SK-N-SH treated with all-trans-retinoic acid at 6 μM for 48 hours (cell line): ENCODE measurements around the gene PARK7.

Experiments
- ATAC-seq: fragments of 200-7000 bp; cut with Tn5 transposase; 3 replicates; pipeline ENCODE4 v1.9.1; 2020; ENCODE audit warnings: mild to moderate bottlenecking, moderate library complexity
- ARNTL ChIP-seq: fragments of 450-650 bp; formaldehyde crosslinking; IDR thresholded peaks from 2 replicates; pipeline ENCODE4 v1.5.0; 2020; ENCODE audit warnings: low read depth, mild to moderate bottlenecking, moderate library complexity, borderline replicate concordance
- BACH2 ChIP-seq: fragments of 250-450 bp; sonication (Bioruptor Pico); IDR thresholded peaks from 2 replicates; pipeline ENCODE4 v1.9.0; 2021; ENCODE audit warnings: mild to moderate bottlenecking, borderline replicate concordance
- CSDC2 ChIP-seq: fragments of 250-450 bp; sonication (Bioruptor Pico); IDR thresholded peaks from 2 replicates; pipeline ENCODE4 v1.5.0; 2020; ENCODE audit warnings: mild to moderate bottlenecking, moderate library complexity
- ESRRG ChIP-seq: fragments of 250-450 bp; sonication (Bioruptor Pico); IDR thresholded peaks from 2 replicates; pipeline ENCODE4 v1.6.1; 2021; ENCODE audit warnings: mild to moderate bottlenecking
- GLIS3 ChIP-seq: fragments of 250-450 bp; sonication (Bioruptor Pico); IDR thresholded peaks from 2 replicates; pipeline ENCODE4 v1.5.0; 2020; ENCODE audit warnings: mild to moderate bottlenecking, moderate library complexity
- ISL1 ChIP-seq: fragments of 250-450 bp; sonication (Bioruptor Pico); IDR thresholded peaks from 2 replicates; pipeline ENCODE4 v2.1.2; 2022; ENCODE audit warnings: mild to moderate bottlenecking, moderate library complexity
- OSR1 ChIP-seq: fragments of 250-450 bp; sonication (Bioruptor Pico); IDR thresholded peaks from 2 replicates; pipeline ENCODE4 v1.8.0; 2022; ENCODE audit warnings: moderate library complexity, mild to moderate bottlenecking, inconsistent platforms
- PATZ1 ChIP-seq: fragments of 250-450 bp; sonication (Bioruptor Pico); IDR thresholded peaks from 2 replicates; pipeline ENCODE4 v1.8.0; 2020; ENCODE audit warnings: mild to moderate bottlenecking, moderate library complexity, borderline replicate concordance
- PPARA ChIP-seq: fragments of 250-450 bp; sonication (Bioruptor Pico); IDR thresholded peaks from 2 replicates; pipeline ENCODE4 v1.5.0; 2020; ENCODE audit warnings: mild to moderate bottlenecking, borderline replicate concordance
- RARB ChIP-seq: fragments of 250-450 bp; sonication (Bioruptor Pico); IDR thresholded peaks from 2 replicates; pipeline ENCODE4 v1.8.0; 2021; ENCODE audit warnings: mild to moderate bottlenecking, moderate library complexity
- SNAI2 ChIP-seq: fragments of 250-450 bp; sonication (Bioruptor Pico); IDR thresholded peaks from 2 replicates; pipeline ENCODE4 v1.5.0; 2020; ENCODE audit warnings: mild to moderate bottlenecking, moderate library complexity
- TOX ChIP-seq: fragments of 250-450 bp; sonication (Bioruptor Pico); IDR thresholded peaks from 2 replicates; pipeline ENCODE4 v1.8.0; 2021; ENCODE audit warnings: mild to moderate bottlenecking, moderate library complexity, borderline replicate concordance
- ZC3H10 ChIP-seq: fragments of 250-450 bp; sonication (Bioruptor Pico); IDR thresholded peaks from 2 replicates; pipeline ENCODE4 v1.5.1; 2021; ENCODE audit warnings: mild to moderate bottlenecking, moderate library complexity
- ZFP30 ChIP-seq: fragments of 450-650 bp; formaldehyde crosslinking; IDR thresholded peaks from 2 replicates; pipeline ENCODE4 v1.5.0; 2022; ENCODE audit warnings: mild to moderate bottlenecking, moderate library complexity
- ZNF565 ChIP-seq: fragments of 450-650 bp; formaldehyde crosslinking; conservative IDR thresholded peaks from 2 replicates; pipeline ENCODE4 v1.5.0; 2020; ENCODE audit warnings: low read depth, mild to moderate bottlenecking, moderate library complexity
- ZNF70 ChIP-seq: fragments of 450-650 bp; formaldehyde crosslinking; IDR thresholded peaks from 2 replicates; pipeline ENCODE4 v1.5.0; 2020; ENCODE audit warnings: mild to moderate bottlenecking, moderate library complexity
- ZNF8 ChIP-seq: fragments of 450-650 bp; formaldehyde crosslinking; IDR thresholded peaks from 2 replicates; pipeline ENCODE4 v1.5.0; 2020; ENCODE audit warnings: mild to moderate bottlenecking, moderate library complexity
- TF ChIP-seq, protein P1 (sequence below): fragments of 250-450 bp; sonication (Bioruptor Pico); IDR thresholded peaks from 2 replicates; pipeline ENCODE4 v1.5.1; 2021; ENCODE audit warnings: mild to moderate bottlenecking, moderate library complexity
- TF ChIP-seq, protein P2 (sequence below): fragments of 250-450 bp; sonication (Bioruptor Pico); IDR thresholded peaks from 2 replicates; pipeline ENCODE4 v1.8.0; 2021; ENCODE audit warnings: low read depth, mild to moderate bottlenecking, moderate library complexity, borderline replicate concordance
- TF ChIP-seq, protein P3 (sequence below): fragments of 250-450 bp; sonication (Bioruptor Pico); IDR thresholded peaks from 2 replicates; pipeline ENCODE4 v1.5.0; 2020; ENCODE audit warnings: mild to moderate bottlenecking, moderate library complexity
- TF ChIP-seq, protein P4 (sequence below): fragments of 250-450 bp; sonication (Bioruptor Pico); IDR thresholded peaks from 2 replicates; pipeline ENCODE4 v1.5.1; 2020; ENCODE audit warnings: low read depth, mild to moderate bottlenecking, moderate library complexity

Gene PARK7

DNA sequence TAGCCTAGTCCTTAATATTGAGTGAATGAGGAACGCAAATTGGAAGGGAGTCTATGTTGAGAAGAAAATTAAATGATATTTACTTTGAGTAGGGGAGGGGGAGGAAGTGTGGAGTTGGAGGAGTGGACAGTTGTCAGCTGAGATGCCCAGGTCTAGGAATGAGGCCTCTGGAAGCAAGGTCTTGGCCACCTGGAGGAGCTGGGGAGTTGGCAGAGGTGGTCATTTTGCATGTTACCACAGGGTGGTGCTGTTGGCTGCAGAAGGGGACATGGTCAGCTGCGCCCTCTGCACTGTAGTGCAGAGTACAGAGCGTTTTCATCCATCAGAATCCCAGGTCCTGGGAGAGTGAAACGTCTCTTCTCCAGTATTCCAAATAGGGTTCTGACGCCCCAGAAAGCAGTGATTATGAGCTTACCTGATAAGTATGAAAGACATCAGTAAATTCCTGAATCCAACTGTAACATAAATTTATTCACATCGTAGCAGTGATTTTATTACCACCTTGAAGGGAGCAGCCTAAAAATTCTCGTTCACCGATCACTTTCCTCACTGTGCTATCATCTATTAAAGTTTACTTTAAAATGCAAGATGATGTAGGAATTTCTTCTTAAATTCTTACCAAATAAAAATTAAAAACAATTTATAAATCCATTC lies 13.8 kb downstream of the PARK7 start:
- ATAC-seq: peak; percentile 100
- TF ChIP-seq, protein P1, sequence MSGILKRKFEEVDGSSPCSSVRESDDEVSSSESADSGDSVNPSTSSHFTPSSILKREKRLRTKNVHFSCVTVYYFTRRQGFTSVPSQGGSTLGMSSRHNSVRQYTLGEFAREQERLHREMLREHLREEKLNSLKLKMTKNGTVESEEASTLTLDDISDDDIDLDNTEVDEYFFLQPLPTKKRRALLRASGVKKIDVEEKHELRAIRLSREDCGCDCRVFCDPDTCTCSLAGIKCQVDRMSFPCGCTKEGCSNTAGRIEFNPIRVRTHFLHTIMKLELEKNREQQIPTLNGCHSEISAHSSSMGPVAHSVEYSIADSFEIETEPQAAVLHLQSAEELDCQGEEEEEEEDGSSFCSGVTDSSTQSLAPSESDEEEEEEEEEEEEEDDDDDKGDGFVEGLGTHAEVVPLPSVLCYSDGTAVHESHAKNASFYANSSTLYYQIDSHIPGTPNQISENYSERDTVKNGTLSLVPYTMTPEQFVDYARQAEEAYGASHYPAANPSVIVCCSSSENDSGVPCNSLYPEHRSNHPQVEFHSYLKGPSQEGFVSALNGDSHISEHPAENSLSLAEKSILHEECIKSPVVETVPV (CRISPR knock-in tag): no peak
- no peak for TF ChIP-seq ZNF8
- TF ChIP-seq BACH2: no peak
- TF ChIP-seq, protein P2, sequence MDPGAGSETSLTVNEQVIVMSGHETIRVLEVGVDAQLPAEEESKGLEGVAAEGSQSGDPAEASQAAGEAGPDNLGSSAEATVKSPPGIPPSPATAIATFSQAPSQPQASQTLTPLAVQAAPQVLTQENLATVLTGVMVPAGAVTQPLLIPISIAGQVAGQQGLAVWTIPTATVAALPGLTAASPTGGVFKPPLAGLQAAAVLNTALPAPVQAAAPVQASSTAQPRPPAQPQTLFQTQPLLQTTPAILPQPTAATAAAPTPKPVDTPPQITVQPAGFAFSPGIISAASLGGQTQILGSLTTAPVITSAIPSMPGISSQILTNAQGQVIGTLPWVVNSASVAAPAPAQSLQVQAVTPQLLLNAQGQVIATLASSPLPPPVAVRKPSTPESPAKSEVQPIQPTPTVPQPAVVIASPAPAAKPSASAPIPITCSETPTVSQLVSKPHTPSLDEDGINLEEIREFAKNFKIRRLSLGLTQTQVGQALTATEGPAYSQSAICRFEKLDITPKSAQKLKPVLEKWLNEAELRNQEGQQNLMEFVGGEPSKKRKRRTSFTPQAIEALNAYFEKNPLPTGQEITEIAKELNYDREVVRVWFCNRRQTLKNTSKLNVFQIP: no peak
- no peak for TF ChIP-seq PATZ1 (CRISPR knock-in tag)
- no peak for TF ChIP-seq SNAI2 (CRISPR knock-in tag)
- no peak for TF ChIP-seq GLIS3 (CRISPR knock-in tag)
- TF ChIP-seq CSDC2 (CRISPR knock-in tag): no peak
- TF ChIP-seq OSR1 (CRISPR knock-in tag): no peak
- TF ChIP-seq PPARA: no peak
- TF ChIP-seq ZFP30 (CRISPR knock-in tag): no peak
- TF ChIP-seq ARNTL (CRISPR knock-in tag): no peak
- no peak for TF ChIP-seq RARB (CRISPR knock-in tag)
- TF ChIP-seq TOX (CRISPR knock-in tag): no peak
- TF ChIP-seq ZC3H10 (CRISPR knock-in tag): no peak
- no peak for TF ChIP-seq ZNF565
- TF ChIP-seq, protein P3, sequence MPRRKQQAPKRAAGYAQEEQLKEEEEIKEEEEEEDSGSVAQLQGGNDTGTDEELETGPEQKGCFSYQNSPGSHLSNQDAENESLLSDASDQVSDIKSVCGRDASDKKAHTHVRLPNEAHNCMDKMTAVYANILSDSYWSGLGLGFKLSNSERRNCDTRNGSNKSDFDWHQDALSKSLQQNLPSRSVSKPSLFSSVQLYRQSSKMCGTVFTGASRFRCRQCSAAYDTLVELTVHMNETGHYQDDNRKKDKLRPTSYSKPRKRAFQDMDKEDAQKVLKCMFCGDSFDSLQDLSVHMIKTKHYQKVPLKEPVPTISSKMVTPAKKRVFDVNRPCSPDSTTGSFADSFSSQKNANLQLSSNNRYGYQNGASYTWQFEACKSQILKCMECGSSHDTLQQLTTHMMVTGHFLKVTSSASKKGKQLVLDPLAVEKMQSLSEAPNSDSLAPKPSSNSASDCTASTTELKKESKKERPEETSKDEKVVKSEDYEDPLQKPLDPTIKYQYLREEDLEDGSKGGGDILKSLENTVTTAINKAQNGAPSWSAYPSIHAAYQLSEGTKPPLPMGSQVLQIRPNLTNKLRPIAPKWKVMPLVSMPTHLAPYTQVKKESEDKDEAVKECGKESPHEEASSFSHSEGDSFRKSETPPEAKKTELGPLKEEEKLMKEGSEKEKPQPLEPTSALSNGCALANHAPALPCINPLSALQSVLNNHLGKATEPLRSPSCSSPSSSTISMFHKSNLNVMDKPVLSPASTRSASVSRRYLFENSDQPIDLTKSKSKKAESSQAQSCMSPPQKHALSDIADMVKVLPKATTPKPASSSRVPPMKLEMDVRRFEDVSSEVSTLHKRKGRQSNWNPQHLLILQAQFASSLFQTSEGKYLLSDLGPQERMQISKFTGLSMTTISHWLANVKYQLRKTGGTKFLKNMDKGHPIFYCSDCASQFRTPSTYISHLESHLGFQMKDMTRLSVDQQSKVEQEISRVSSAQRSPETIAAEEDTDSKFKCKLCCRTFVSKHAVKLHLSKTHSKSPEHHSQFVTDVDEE (CRISPR knock-in tag): no peak

DNA sequence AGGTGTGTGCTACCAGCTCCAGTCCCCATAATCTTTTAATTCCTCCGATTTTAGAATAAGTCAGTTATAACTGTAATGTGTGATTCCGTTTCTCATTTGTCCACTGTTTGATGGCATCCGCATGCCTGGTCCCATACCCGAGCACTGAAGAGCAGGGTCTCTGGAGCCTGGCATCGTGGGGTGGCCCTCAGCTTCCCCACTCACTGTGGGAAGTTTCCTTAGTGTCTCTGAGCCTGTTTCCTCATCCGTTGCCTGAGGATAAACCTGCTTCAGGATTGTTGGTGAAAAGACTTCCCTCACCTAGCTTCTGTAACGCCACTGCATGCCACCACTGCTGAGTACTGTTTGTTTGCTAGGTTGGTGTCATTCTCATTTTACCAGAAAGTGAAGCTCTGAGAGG lies 19.5 kb downstream of the PARK7 start:
- no peak for TF ChIP-seq ZNF70 (CRISPR knock-in tag)
- TF ChIP-seq PPARA: no peak
- no peak for ATAC-seq

DNA sequence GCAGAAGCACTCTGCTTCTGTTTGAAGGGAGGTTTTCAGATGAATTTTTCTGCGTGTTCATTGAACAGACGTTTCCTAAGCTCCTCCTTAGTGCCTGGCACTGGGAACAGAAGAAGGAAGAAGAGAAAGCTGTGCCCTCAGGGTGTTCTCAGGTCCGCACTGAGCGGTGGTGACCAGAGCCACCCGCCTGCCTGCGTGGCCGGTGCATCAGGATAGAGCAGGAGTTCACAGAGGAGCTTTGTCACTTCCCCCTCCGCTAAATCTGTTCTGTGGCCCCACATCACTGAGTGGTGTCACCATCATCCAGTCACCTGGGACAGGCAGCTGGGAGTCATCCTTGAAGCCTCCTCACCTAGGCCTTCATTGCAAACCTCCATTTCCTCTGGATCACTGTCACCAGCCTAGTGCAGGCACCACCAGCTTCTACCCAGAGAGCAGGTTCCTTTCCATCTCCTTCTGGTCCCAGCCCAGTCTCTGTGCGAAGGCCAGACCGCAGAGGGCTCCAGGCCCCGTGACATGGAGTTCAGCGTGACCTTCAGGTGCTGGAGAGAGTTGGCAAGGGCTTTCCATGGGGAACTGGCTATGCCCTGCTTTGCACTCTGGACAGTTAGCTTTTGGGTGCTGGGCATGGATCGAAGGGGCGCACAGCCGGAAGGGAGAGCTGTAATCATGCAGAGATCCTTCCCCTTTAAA lies 21.7 kb downstream of the PARK7 start:
- ATAC-seq: no peak
- no peak for TF ChIP-seq ISL1 (CRISPR knock-in tag)
- TF ChIP-seq PPARA: no peak
- TF ChIP-seq, protein P3 (CRISPR knock-in tag): no peak
- no peak for TF ChIP-seq ZFP30 (CRISPR knock-in tag)
- no peak for TF ChIP-seq TOX (CRISPR knock-in tag)
- TF ChIP-seq CSDC2 (CRISPR knock-in tag): no peak
- TF ChIP-seq PATZ1 (CRISPR knock-in tag): no peak
- no peak for TF ChIP-seq GLIS3 (CRISPR knock-in tag)
- TF ChIP-seq, protein P4, sequence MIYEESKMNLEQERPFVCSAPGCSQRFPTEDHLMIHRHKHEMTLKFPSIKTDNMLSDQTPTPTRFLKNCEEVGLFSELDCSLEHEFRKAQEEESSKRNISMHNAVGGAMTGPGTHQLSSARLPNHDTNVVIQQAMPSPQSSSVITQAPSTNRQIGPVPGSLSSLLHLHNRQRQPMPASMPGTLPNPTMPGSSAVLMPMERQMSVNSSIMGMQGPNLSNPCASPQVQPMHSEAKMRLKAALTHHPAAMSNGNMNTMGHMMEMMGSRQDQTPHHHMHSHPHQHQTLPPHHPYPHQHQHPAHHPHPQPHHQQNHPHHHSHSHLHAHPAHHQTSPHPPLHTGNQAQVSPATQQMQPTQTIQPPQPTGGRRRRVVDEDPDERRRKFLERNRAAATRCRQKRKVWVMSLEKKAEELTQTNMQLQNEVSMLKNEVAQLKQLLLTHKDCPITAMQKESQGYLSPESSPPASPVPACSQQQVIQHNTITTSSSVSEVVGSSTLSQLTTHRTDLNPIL (CRISPR knock-in tag): no peak
- TF ChIP-seq, protein P2: no peak
- no peak for TF ChIP-seq ZNF8
- TF ChIP-seq ESRRG (CRISPR knock-in tag): no peak
